Measurements from ENCODE around the gene GRM7.

- TF ChIP-seq EZH2phosphoT487 (IDR thresholded peaks at IDR 0.05; ENCODE audit: low read length) (no peak), EZH2 (optimal IDR thresholded peaks at IDR 0.05; ENCODE audit: low read depth, low read length) (no peak)
These were observed 164.8 kb downstream of the GRM7 start for GRCh38 chr3:7025581-7026300.
